Ectodermal cell (in vitro differentiated cells): ENCODE results near the gene PLD2.

ENCODE experiments used
- H3K27ac ChIP-seq: 2 replicates; pipeline ENCODE4 v1.7.0; 2013; ENCODE audit warnings: mild to moderate bottlenecking, low read depth, low read length; ENCODE audit not compliant: insufficient read depth, poor library complexity, severe bottlenecking
- H3K27me3 ChIP-seq: 2 replicates; pipeline ENCODE4 v1.7.0; 2013; ENCODE audit warnings: mild to moderate bottlenecking, low read length; ENCODE audit not compliant: insufficient read depth, control insufficient read depth, poor library complexity, severe bottlenecking
- H3K36me3 ChIP-seq: one replicate; pipeline ENCODE4 v1.7.0; 2013; ENCODE audit warnings: low read length; ENCODE audit not compliant: control insufficient read depth, insufficient read depth
- H3K4me1 ChIP-seq: one replicate; pipeline ENCODE4 v1.7.0; 2013; ENCODE audit warnings: low read length; ENCODE audit not compliant: control insufficient read depth, insufficient read depth
- H3K4me3 ChIP-seq: 2 replicates; pipeline ENCODE4 v1.7.0; 2013; ENCODE audit warnings: low read depth, low read length, control low read depth; ENCODE audit not compliant: insufficient read depth
- H3K9me3 ChIP-seq: 2 replicates; pipeline ENCODE4 v1.7.0; 2013; ENCODE audit warnings: mild to moderate bottlenecking, low read length, moderate library complexity; ENCODE audit not compliant: control insufficient read depth
- WGBS, 2 experiments: methylation state at CpG; one replicate each; pipeline ENCODE4 v1.1.7; 2013; ENCODE audit warnings: missing lambda C conversion rate in 2 of 2; 5-methylcytosine and 5-hydroxymethylcytosine counted together

The PLD2 gene

DNA sequence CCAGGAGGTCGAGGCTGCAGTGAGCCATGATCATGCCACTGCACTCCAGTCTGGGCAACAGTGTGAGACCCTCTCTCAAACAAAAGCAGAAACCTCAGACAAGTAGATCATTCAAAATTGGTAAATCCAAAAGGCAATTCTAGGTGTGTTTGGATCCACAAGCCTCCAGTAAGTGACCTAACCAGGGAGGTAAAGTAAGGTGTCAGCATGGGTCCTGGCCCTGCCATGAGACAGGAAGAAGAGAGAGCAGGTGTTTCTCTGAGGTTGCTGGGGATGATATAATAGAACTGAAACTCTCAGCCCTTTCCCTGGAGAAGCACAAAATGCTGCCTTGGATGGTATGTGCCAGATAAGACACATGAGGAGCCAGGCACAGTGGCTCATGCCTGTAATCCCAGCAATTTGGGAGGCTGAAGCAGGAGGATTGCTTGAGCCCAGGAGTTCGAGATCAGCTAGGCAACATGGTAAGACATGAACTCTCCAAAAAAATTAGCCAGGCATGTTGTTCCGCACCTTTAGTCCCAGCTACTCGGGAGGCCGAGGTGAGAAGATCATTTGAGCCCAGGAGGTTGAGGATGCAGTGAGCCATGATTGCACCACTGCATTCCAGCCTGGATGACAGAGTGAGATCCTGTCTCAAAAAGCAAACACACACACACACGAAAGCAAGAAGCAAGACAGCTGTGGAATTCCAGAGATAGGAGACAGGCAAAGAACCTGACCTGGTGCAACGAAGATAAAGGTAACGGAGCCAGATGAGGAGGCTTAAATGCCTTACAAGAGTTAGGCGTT, 28.8 kb upstream of the PLD2 start:
- H3K4me1 ChIP-seq, result no peaks in the 10 kb centered on the region
- no peaks in the 10 kb centered on the region for H3K9me3 ChIP-seq
- peaks cover 10% of the 10 kb centered on the region for H3K27me3 ChIP-seq
- no peaks in the 10 kb centered on the region for H3K36me3 ChIP-seq
- H3K27ac ChIP-seq, result no peak overlapping the region
- H3K4me3 ChIP-seq, result no peak overlapping the region
- WGBS, 2 experiments, result 86 to 91% methylated on average over 9 of the region's 9 CpGs

DNA sequence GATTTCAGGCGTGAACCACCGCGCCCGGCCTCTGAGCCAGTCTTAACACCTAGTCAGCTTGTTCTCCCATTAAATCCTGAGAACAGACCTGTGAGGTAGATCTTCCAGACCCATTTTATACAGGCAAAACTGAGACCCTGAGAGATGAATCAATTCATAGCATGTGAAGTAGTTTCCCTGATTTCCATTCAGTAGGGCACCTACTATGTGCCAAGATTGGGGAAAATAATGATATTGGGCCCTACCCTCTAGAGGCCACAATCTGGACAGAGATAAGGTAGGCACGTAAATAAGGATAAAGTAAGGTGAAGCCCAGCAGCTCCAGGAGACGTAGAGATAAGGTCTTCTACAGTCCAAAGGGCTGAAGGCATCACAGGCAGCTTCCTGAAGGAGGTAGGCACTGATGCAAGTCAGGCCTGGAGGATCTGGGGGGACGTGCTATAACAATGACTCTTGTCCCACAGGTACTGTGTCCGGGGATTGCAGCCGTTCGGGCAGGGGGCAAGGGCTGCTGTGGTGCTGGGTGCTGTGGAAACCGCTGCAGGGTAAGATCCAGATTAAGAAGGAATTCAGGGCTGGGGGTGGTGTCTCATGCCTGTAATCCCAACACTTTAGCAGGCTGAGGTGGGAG, 26.5 kb upstream of the PLD2 start:
- Histone ChIP-seq H3K4me1 (no peaks in the 10 kb centered on the region), H3K4me3 (no peak overlapping the region), H3K27ac (no peak overlapping the region), H3K36me3 (no peaks in the 10 kb centered on the region), H3K27me3 (peaks cover 28% of the 10 kb centered on the region), H3K9me3 (no peaks in the 10 kb centered on the region)
- WGBS, 2 experiments, result 86 to 87% methylated on average over 11 of the region's 11 CpGs

DNA sequence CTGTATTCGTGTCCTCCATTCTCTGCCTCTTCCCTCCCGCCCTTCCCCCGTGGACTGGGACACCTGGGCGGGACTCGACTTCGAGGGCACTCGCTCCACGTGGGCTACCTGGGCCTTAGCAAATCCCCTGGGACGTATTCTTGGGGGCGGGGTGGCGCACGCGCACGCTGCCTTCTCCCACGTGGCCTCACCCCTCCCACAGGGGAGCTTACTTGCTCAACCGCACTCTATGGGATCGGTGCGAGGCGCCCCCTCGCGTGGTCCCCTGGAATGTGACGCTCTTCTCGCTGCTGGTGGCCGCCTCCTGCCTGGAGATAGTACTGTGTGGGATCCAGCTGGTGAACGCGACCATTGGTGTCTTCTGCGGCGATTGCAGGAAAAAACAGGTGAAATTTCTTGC, 24.3 kb upstream of the PLD2 start:
- Histone ChIP-seq H3K4me1 (peaks cover 11% of the 10 kb centered on the region), H3K27ac (no peak overlapping the region), H3K36me3 (no peaks in the 10 kb centered on the region), H3K27me3 (peaks cover 50% of the 10 kb centered on the region), H3K4me3 (no peak overlapping the region), H3K9me3 (no peaks in the 10 kb centered on the region)
- 73 to 75% methylated on average over 28 of the region's 28 CpGs for WGBS, 2 experiments

DNA sequence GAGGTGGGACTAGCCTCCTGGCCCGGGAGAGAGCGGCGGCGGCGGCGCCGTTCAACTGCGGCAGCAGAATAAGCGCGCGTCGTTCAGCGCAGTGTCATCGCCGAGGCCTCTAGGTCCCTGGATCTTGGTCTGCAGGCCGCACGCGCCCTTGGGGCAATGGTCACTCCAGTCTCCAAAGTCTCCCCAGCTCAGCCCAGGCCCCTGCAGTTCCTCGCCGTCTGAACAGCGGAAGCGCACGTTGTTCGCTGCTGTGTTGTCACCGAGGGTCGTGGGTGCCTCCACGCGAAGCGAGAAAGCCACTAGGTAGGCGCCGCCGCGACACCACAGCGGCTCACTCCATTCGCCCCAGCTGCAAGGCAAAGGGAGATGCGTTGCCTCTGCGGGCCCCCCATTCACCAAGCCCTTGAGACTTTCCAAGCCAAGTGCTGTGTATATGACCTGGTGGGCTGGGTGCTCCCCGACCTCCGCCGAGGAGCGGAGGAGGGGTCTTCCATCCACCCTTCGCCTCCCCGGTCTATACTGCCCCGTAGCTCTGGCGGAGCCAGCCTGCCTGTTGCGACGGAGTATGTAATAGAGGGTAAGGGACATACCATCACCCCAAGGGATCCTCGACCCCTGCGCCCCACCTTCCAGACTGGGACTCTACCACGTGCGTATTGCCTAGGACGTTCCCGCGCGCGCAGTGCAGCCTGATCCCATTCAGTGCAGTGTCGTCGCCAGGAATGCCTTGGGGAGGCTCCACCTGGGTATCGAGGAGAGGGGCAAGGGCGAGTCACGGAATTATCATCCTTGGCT, 21.4 kb upstream of the PLD2 start:
- H3K36me3 ChIP-seq, result no peaks in the 10 kb centered on the region
- no peaks in the 10 kb centered on the region for H3K9me3 ChIP-seq
- H3K4me1 ChIP-seq, result peaks cover 20% of the 10 kb centered on the region
- H3K27ac ChIP-seq, result no peak overlapping the region
- H3K27me3 ChIP-seq, result peaks cover 75% of the 10 kb centered on the region
- 84 to 85% methylated on average over 61 of the region's 61 CpGs for WGBS, 2 experiments
- no peak overlapping the region for H3K4me3 ChIP-seq

DNA sequence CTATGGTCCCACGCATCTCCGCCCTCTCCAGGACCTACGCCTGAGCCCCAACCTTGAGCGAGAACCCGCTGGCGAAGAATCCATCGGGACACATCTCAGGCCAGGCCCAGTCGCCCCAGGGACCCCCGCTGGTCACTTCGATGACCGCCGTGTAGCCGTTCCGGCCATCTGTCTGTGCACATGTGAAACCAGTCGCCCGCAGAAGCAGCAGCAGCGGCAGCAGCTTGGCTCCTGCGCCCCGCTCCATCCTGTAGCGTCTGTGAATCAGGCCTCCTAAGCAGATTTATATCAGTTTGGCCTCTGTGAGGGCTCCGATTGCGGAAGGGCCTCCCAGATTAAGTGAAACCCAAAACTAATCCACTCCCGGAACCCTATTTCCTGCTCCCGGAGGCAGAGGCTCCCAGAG, 20.8 kb upstream of the PLD2 start, which contains the start of gene VMO1:
TSS of gene VMO1 (minus strand) at position 259 of the 406 bp plus-strand sequence. CDS start at position 247, 12 bp downstream.
- Histone ChIP-seq H3K4me3 (no peak within 1 kb of the TSS), H3K36me3 (no peaks in the 10 kb centered on the region), H3K27ac (no peak within 1 kb of the TSS), H3K27me3 (peaks cover 81% of the 10 kb centered on the region), H3K9me3 (no peaks in the 10 kb centered on the region), H3K4me1 (peaks cover 20% of the 10 kb centered on the region)
- WGBS, 2 experiments, result 73 to 74% methylated on average over 24 of the region's 24 CpGs

DNA sequence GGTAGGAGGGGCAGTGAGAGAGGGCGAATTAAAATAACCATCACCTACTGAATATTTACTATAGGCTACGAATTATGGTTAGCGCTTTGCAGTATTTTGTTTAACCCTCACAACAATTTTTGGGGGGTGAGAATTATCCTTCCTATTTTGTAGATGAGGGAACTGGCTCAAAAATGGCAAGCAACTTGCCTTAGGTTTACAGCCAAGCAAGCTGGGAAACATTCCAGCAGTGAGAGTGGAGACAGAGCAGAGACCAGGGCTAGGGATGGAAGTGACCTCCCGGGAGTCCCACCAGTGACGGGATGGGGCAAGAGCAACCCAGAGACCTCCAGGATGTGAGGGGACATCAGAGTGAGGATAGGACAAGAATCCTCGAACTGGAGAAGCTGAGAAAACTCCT, 20.4 kb upstream of the PLD2 start:
- no peak overlapping the region for H3K27ac ChIP-seq
- H3K4me3 ChIP-seq, result no peak overlapping the region
- H3K27me3 ChIP-seq, result peaks cover 85% of the 10 kb centered on the region
- H3K36me3 ChIP-seq, result no peaks in the 10 kb centered on the region
- H3K9me3 ChIP-seq, result no peaks in the 10 kb centered on the region
- WGBS, 2 experiments, result 72 to 84% methylated on average over 3 to 6 of the region's 6 CpGs
- H3K4me1 ChIP-seq, result peaks cover 20% of the 10 kb centered on the region

DNA sequence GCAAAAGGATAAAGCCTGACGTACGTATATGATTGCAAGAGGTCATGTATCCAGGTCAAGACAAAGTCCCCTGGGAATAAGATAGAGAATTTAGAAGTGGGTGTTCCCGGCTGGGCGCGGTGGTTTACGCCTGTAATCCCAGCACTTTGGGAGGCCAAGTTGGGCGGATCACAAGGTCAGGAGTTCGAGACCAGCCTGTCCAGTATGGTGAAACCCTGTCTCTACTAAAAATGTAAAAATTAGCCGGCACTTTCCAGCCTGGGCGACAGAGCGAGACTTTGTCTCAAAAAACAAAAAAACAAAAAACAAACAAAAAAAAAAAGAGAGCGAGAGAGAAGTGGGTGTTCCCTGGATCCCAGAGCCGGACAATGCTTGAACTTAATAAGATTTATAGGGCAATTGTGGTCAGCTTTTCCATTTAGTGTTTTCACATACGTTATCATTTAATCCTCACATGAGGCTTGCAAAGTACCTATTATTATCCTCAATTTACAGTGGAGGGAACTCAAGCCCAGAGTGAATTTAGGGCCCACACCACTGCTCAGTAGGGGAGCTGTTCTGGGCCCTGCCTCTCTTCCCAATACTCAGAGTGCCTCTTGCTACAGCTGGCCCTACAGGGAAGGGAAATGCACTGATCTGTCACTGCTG, 18.7 kb upstream of the PLD2 start:
- Histone ChIP-seq H3K4me3 (peak overlapping the region; percentile 59), H3K27ac (no peak overlapping the region), H3K27me3 (peaks cover 92% of the 10 kb centered on the region), H3K9me3 (no peaks in the 10 kb centered on the region), H3K36me3 (no peaks in the 10 kb centered on the region), H3K4me1 (peaks cover 20% of the 10 kb centered on the region)
- WGBS, 2 experiments, result 88 to 93% methylated on average over 14 of the region's 14 CpGs

DNA sequence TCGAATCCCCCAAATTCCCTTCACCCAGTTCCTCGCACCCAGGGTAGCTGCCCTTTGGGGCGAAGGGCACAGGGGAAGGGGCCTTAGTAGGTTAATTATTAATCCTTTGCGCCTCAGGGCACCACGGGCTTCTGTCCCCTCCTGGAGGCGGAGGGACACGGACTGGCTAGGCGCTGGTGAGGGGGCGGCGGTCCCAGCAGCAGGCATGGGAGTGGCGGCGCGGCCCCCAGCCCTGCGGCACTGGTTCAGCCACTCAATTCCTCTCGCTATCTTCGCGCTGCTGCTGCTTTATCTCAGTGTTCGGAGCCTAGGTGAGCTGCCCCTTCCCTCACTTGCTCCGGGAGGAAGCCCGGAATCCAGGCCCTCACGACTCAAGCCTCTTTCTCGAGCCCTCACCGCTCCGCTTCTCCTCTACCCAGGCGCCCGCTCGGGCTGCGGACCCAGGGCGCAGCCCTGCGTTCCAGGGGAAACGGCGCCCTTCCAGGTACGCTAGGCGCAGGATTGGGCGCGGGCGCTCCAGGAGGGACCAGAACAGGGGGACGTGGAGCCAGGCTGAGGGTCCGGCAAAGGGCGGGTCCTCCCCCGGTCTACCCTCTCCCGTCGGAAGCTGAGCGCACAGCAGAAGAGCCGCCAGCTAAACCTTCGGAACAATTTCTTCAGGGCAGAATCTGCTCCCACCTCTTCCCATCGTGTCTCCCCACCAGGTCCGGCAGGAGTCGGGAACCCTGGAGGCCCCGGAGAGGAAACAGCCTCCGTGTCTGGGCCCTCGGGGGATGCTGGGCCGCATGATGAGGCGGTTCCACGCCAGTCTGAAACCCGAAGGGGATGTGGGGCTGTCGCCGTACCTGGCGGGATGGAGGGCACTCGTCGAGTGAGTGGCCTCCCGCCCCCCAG, 17.9 kb upstream of the PLD2 start, which contains the start of gene GLTPD2:
TSS of gene GLTPD2 (plus strand) at position 158 of the 894 bp plus-strand sequence. CDS start at position 206, 48 bp downstream.
- peaks cover 20% of the 10 kb centered on the region for H3K4me1 ChIP-seq
- peak within 1 kb of the TSS; percentile 59 for H3K4me3 ChIP-seq
- no peaks in the 10 kb centered on the region for H3K9me3 ChIP-seq
- WGBS, 2 experiments, result 4 to 7% methylated on average over 61 to 62 of the region's 62 CpGs
- no peak within 1 kb of the TSS for H3K27ac ChIP-seq
- H3K36me3 ChIP-seq, result no peaks in the 10 kb centered on the region
- H3K27me3 ChIP-seq, result peaks cover 88% of the 10 kb centered on the region

DNA sequence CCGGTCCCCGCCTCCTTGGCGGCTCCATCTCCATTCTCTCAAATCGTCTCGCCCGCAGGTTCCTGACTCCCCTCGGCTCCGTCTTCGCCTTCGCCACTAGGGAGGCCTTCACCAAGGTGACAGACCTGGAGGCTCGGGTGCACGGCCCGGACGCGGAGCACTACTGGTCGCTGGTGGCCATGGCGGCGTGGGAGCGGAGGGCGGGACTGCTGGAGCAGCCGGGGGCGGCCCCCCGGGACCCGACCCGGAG, 17.3 kb upstream of the PLD2 start:
- Histone ChIP-seq H3K4me1 (peaks cover 20% of the 10 kb centered on the region), H3K36me3 (no peaks in the 10 kb centered on the region), H3K9me3 (no peaks in the 10 kb centered on the region), H3K4me3 (peak overlapping the region; percentile 59), H3K27me3 (peaks cover 82% of the 10 kb centered on the region), H3K27ac (no peak overlapping the region)
- 0 to 1% methylated on average over 25 of the region's 25 CpGs for WGBS, 2 experiments
